Endothelial cell (in vitro differentiated cells): Measurements from ENCODE around the gene IZUMO2. TPM values are rescaled to one million over a fixed set of nuclear protein-coding genes. Genes with fewer than 3 reads are reported as not detected.

ENCODE experiments used
- DNase-seq: peaks from one replicate; pipeline ENCODE4 v3.0.0; 2021; ENCODE audit warnings: low spot score
- H3K27ac Mint-ChIP-seq: one replicate; pipeline ENCODE4 v1.8.0; 2021; ENCODE audit warnings: mixed read lengths, inconsistent platforms; ENCODE audit not compliant: unreplicated experiment
- H3K27me3 Mint-ChIP-seq: one replicate; pipeline ENCODE4 v1.8.0; 2021; ENCODE audit warnings: mild to moderate bottlenecking, moderate library complexity, mixed read lengths, inconsistent platforms; ENCODE audit not compliant: unreplicated experiment
- H3K36me3 Mint-ChIP-seq: one replicate; pipeline ENCODE4 v1.8.0; 2021; ENCODE audit warnings: mild to moderate bottlenecking, low read depth, mixed read lengths, inconsistent platforms; ENCODE audit not compliant: unreplicated experiment
- H3K4me1 Mint-ChIP-seq: one replicate; pipeline ENCODE4 v1.8.0; 2021; ENCODE audit warnings: mild to moderate bottlenecking, mixed read lengths, inconsistent platforms; ENCODE audit not compliant: unreplicated experiment
- H3K4me3 Mint-ChIP-seq: one replicate; pipeline ENCODE4 v1.8.0; 2021; ENCODE audit warnings: mild to moderate bottlenecking, mixed read lengths, inconsistent platforms; ENCODE audit not compliant: unreplicated experiment
- H3K9me3 Mint-ChIP-seq: one replicate; pipeline ENCODE4 v1.8.0; 2021; ENCODE audit warnings: mixed read lengths, inconsistent platforms; ENCODE audit not compliant: unreplicated experiment
- CTCF ChIP-seq: fragments of 200-600 bp; sonication (generic); IDR thresholded peaks from one replicate; pipeline ENCODE4 v1.5.0; 2021; ENCODE audit warnings: antibody characterized with exemption; ENCODE audit not compliant: unreplicated experiment
- total RNA-seq: library from RNA; stranded (reverse); fragmentation: NEBNext Ultra II Directional; extraction: Animal tissue kit (Norgen Biotek cat#: 25700); gene quantifications from one replicate; pipeline ENCODE4 v1.2.1, GENCODE V29; 2021; ENCODE audit not compliant: unreplicated experiment

Gene IZUMO2
- total RNA-seq, 1 donor from 2014 or later, result not detected

GRCh38 chr19:50187937-50188336 is 24.9 kb upstream of the IZUMO2 start:
- Mint-ChIP-seq H3K4me1 (no peaks in the 10 kb centered on the region), H3K4me3 (no peak overlapping the region), H3K36me3 (peaks cover 9% of the 10 kb centered on the region), H3K9me3 (peaks cover 35% of the 10 kb centered on the region), H3K27me3 (peaks cover 5% of the 10 kb centered on the region), H3K27ac (no peak overlapping the region)
- DNase-seq, result no peak
- no peak for TF ChIP-seq CTCF

- Mint-ChIP-seq H3K9me3 (peaks cover 29% of the 10 kb centered on the region), H3K27ac (no peak overlapping the region)
These were observed 21.1 kb upstream of the IZUMO2 start for GRCh38 chr19:50184196-50184595.

GRCh38 chr19:50181121-50181520 is 18.0 kb upstream of the IZUMO2 start:
- Mint-ChIP-seq H3K4me3 (no peak overlapping the region), H3K27me3 (peaks cover 6% of the 10 kb centered on the region), H3K9me3 (peaks cover 35% of the 10 kb centered on the region), H3K27ac (no peak overlapping the region), H3K4me1 (no peaks in the 10 kb centered on the region), H3K36me3 (peaks cover 11% of the 10 kb centered on the region)
- DNase-seq, result no peak
- TF ChIP-seq CTCF, result no peak

More at GRCh38 chr19:50184196-50184595, 21.1 kb upstream of the IZUMO2 start:
- TF ChIP-seq CTCF, result no peak
- Mint-ChIP-seq H3K4me3 (no peak overlapping the region), H3K4me1 (no peaks in the 10 kb centered on the region), H3K36me3 (peaks cover 4% of the 10 kb centered on the region), H3K27me3 (peaks cover 3% of the 10 kb centered on the region)
- no peak for DNase-seq

GRCh38 chr19:50178859-50179537 is 15.9 kb upstream of the IZUMO2 start:
- Mint-ChIP-seq H3K9me3 (peaks cover 44% of the 10 kb centered on the region), H3K4me1 (no peaks in the 10 kb centered on the region), H3K4me3 (no peak overlapping the region), H3K27ac (no peak overlapping the region), H3K36me3 (peaks cover 17% of the 10 kb centered on the region), H3K27me3 (peaks cover 9% of the 10 kb centered on the region)
- TF ChIP-seq CTCF, result no peak
- no peak for DNase-seq

- TF ChIP-seq CTCF, result no peak
- peaks cover 20% of the 10 kb centered on the region for H3K36me3 Mint-ChIP-seq
- peaks cover 40% of the 10 kb centered on the region for H3K9me3 Mint-ChIP-seq
- no peaks in the 10 kb centered on the region for H3K4me1 Mint-ChIP-seq
- no peak for DNase-seq
- no peak overlapping the region for H3K4me3 Mint-ChIP-seq
- H3K27me3 Mint-ChIP-seq, result peaks cover 9% of the 10 kb centered on the region
- no peak overlapping the region for H3K27ac Mint-ChIP-seq
These were observed 15.2 kb upstream of the IZUMO2 start for GRCh38 chr19:50178320-50178719.
